Gastroesophageal sphincter (tissue), 3 donors: ENCODE data around the gene RAPSN.

Source experiments
- POLR2A ChIP-seq, 2 donors: fragments of 450-650 bp; IDR thresholded peaks; one replicate each; pipeline ENCODE4 v1.6.1; 2017; ENCODE audit warnings: antibody characterized with exemption in 2 of 2, mild to moderate bottlenecking in 2 of 2, moderate library complexity in 1 of 2
- POLR2AphosphoS5 ChIP-seq: sonication (generic); formaldehyde crosslinking; IDR thresholded peaks from one replicate; pipeline ENCODE4 v1.6.1; 2017; ENCODE audit warnings: antibody characterized with exemption
- TF ChIP-seq, protein P1 (sequence below), 4 experiments: fragments of 200-600 bp in 2 of 4; fragments of 450-650 bp in 2 of 4; sonication (generic) in 1 of 4; IDR thresholded peaks; one replicate each; pipeline ENCODE4 v1.5.1; 2017 to 2019; ENCODE audit warnings: antibody characterized with exemption in 4 of 4, mild to moderate bottlenecking in 2 of 4, moderate library complexity in 2 of 4

- TF ChIP-seq, protein P1, sequence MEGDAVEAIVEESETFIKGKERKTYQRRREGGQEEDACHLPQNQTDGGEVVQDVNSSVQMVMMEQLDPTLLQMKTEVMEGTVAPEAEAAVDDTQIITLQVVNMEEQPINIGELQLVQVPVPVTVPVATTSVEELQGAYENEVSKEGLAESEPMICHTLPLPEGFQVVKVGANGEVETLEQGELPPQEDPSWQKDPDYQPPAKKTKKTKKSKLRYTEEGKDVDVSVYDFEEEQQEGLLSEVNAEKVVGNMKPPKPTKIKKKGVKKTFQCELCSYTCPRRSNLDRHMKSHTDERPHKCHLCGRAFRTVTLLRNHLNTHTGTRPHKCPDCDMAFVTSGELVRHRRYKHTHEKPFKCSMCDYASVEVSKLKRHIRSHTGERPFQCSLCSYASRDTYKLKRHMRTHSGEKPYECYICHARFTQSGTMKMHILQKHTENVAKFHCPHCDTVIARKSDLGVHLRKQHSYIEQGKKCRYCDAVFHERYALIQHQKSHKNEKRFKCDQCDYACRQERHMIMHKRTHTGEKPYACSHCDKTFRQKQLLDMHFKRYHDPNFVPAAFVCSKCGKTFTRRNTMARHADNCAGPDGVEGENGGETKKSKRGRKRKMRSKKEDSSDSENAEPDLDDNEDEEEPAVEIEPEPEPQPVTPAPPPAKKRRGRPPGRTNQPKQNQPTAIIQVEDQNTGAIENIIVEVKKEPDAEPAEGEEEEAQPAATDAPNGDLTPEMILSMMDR (IDR thresholded peaks at IDR 0.05): no peak
- TF ChIP-seq POLR2A (IDR thresholded peaks at IDR 0.05) (no peak), POLR2AphosphoS5 (no peak)
Measured at GRCh38 chr11:47403571-47403970, 45.4 kb downstream of the RAPSN start.
